ENCODE data around the gene ANO1. TPM values are rescaled to one million over a fixed set of nuclear protein-coding genes. Genes with fewer than 3 reads are reported as not detected.

The ANO1 gene
- total and polyA plus RNA-seq, 2 donors (not counting 1 experiment from before 2014, with no cell fraction given): not detected

DNA sequence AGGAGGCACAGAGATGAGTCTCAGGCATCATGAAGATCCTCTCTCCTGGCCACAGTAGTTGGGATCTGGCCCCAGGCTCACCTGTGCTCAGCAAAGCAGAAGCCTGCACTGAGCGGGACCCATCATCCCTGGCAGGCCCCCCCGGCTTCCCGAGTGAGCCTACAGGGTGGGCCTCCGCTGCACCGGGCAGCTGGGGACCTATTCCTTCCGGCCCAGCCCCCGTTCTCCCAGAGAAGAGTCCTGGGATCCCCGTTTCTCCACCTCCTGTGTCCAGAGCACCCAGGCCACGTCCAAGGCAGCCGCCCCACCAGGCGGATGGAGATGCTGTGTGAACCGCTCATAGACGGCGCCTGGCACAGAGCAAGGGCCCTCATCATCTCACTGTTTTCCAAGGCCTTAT lies 52.5 kb downstream of the ANO1 start:
- POLR2A ChIA-PET: no interaction called here
- H3K9me3 Mint-ChIP-seq (ENCODE audit: insufficient read depth): no peaks in the 10 kb centered on the region
- CTCF ChIA-PET: no interaction called here

DNA sequence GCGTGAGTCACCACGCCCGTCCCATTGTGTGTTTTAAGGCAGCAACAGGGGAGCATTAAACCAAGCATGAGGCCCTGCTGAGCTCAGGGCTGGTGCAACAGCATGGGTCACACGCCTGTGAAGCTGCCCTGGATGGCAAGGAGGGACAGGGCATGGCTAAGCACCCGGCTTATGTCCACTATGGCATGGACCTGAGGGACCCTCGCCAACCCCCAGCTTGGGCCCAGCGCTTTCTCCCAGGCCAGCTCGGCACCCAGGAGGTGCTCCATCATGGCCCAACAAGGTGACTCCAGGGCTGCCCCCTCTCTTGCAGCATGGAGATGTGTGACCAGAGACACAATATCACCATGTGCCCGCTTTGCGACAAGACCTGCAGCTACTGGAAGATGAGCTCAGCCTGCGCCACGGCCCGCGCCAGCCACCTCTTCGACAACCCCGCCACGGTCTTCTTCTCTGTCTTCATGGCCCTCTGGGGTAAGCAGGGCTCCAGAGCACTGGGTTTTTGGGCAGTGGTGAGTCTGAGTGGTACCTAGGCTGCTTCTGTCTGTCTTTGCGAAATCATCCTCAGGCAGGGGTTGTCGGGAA lies 53.6 kb downstream of the ANO1 start:
- no peaks in the 10 kb centered on the region for H4K20me1 ChIP-seq (ENCODE audit: control insufficient read depth, insufficient read depth, low read length, poor library complexity, severe bottlenecking)
- no peaks in the 10 kb centered on the region for H3K27me3 ChIP-seq (replicated peaks in 1 of 4; ENCODE audit: control extremely low read depth in 1 of 4, control insufficient read depth in 3 of 4, insufficient read depth in 4 of 4, low read length in 3 of 4)
- no peak overlapping the region for H3K4me3 ChIP-seq (ENCODE audit: control extremely low read depth in 1 of 5, extremely low read depth in 1 of 5, insufficient read depth in 1 of 5, low read depth in 2 of 5, low read length in 4 of 5)
- ATAC-seq (ENCODE audit: low read depth): no peak
- intact Hi-C loops (cut with micrococcal nuclease): no loop called here
- no peak overlapping the region for H3K4me2 ChIP-seq (replicated peaks; ENCODE audit: low read depth, low read length, poor library complexity, severe bottlenecking)
- H3K36me3 ChIP-seq (replicated peaks in 1 of 2; ENCODE audit: control extremely low read depth in 1 of 2, control insufficient read depth in 1 of 2, extremely low read depth in 1 of 2, insufficient read depth in 2 of 2, low read length in 1 of 2): no peaks in the 10 kb centered on the region
- H3K27ac ChIP-seq (ENCODE audit: low read length in 2 of 2): no peak overlapping the region
- H2AFZ ChIP-seq (ENCODE audit: insufficient read depth, low read depth, low read length, poor library complexity, severe bottlenecking): no peak overlapping the region
- no peak overlapping the region for H3K4me3 Mint-ChIP-seq
- no peak overlapping the region for H3K9ac ChIP-seq (ENCODE audit: low read length)
- no peaks in the 10 kb centered on the region for H3K9me3 ChIP-seq (ENCODE audit: control extremely low read depth in 1 of 3, control insufficient read depth in 2 of 3, insufficient read depth in 1 of 3, low read length in 2 of 3)
- POLR2A ChIA-PET: no interaction called here
- no peak overlapping the region for H3K27ac Mint-ChIP-seq
- no peaks in the 10 kb centered on the region for H3K4me1 Mint-ChIP-seq
- no peaks in the 10 kb centered on the region for H3K9me3 Mint-ChIP-seq (ENCODE audit: insufficient read depth)
- WGBS (ENCODE audit: insufficient coverage): 91% methylated on average over 19 of the region's 19 CpGs
- CTCF ChIA-PET: interaction anchor here (0.5 kb wide), 1 partner anchor 9 kb away, joined by 3 read pairs; no protein-coding TSS in a partner anchor
- no peak for TF ChIP-seq EZH2 (IDR thresholded peaks at IDR 0.05; ENCODE audit: borderline replicate concordance, insufficient read depth, low read depth, low read length, poor library complexity, severe bottlenecking)
- TF ChIP-seq, protein P1, sequence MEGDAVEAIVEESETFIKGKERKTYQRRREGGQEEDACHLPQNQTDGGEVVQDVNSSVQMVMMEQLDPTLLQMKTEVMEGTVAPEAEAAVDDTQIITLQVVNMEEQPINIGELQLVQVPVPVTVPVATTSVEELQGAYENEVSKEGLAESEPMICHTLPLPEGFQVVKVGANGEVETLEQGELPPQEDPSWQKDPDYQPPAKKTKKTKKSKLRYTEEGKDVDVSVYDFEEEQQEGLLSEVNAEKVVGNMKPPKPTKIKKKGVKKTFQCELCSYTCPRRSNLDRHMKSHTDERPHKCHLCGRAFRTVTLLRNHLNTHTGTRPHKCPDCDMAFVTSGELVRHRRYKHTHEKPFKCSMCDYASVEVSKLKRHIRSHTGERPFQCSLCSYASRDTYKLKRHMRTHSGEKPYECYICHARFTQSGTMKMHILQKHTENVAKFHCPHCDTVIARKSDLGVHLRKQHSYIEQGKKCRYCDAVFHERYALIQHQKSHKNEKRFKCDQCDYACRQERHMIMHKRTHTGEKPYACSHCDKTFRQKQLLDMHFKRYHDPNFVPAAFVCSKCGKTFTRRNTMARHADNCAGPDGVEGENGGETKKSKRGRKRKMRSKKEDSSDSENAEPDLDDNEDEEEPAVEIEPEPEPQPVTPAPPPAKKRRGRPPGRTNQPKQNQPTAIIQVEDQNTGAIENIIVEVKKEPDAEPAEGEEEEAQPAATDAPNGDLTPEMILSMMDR (IDR thresholded peaks at IDR 0.05): no peak
- H3K4me1 ChIP-seq (ENCODE audit: control insufficient read depth in 2 of 2, insufficient read depth in 2 of 2, low read length in 2 of 2): no peaks in the 10 kb centered on the region
- H3K27me3 Mint-ChIP-seq: no peaks in the 10 kb centered on the region
- DNase-seq: no peak
- H3K79me2 ChIP-seq (ENCODE audit: control insufficient read depth, insufficient read depth, low read length): no peaks in the 10 kb centered on the region

More for the DNA sequence above, 52.5 kb downstream of the ANO1 start:
- no peak overlapping the region for H3K27ac ChIP-seq (ENCODE audit: low read length in 2 of 2)
- H3K36me3 ChIP-seq (replicated peaks in 1 of 2; ENCODE audit: control extremely low read depth in 1 of 2, control insufficient read depth in 1 of 2, extremely low read depth in 1 of 2, insufficient read depth in 2 of 2, low read length in 1 of 2): no peaks in the 10 kb centered on the region
- no peaks in the 10 kb centered on the region for H3K4me1 Mint-ChIP-seq
- no peak overlapping the region for H3K27ac Mint-ChIP-seq
- TF ChIP-seq, protein P1 (IDR thresholded peaks at IDR 0.05): no peak
- TF ChIP-seq EZH2 (IDR thresholded peaks at IDR 0.05; ENCODE audit: borderline replicate concordance, insufficient read depth, low read depth, low read length, poor library complexity, severe bottlenecking): no peak
- 88% methylated on average over 11 of the region's 14 CpGs for WGBS (ENCODE audit: insufficient coverage)
- H3K4me3 Mint-ChIP-seq: no peak overlapping the region
- no peaks in the 10 kb centered on the region for H3K27me3 ChIP-seq (replicated peaks in 1 of 4; ENCODE audit: control extremely low read depth in 1 of 4, control insufficient read depth in 3 of 4, insufficient read depth in 4 of 4, low read length in 3 of 4)
- H3K4me2 ChIP-seq (replicated peaks; ENCODE audit: low read depth, low read length, poor library complexity, severe bottlenecking): no peak overlapping the region
- intact Hi-C loops (cut with micrococcal nuclease): no loop called here
- H2AFZ ChIP-seq (ENCODE audit: insufficient read depth, low read depth, low read length, poor library complexity, severe bottlenecking): no peak overlapping the region
- no peak overlapping the region for H3K9ac ChIP-seq (ENCODE audit: low read length)
- H3K4me3 ChIP-seq (ENCODE audit: control extremely low read depth in 1 of 5, extremely low read depth in 1 of 5, insufficient read depth in 1 of 5, low read depth in 2 of 5, low read length in 4 of 5): no peak overlapping the region
- no peaks in the 10 kb centered on the region for H4K20me1 ChIP-seq (ENCODE audit: control insufficient read depth, insufficient read depth, low read length, poor library complexity, severe bottlenecking)
- ATAC-seq (ENCODE audit: low read depth) (no peak), DNase-seq (no peak)
- no peaks in the 10 kb centered on the region for H3K4me1 ChIP-seq (ENCODE audit: control insufficient read depth in 2 of 2, insufficient read depth in 2 of 2, low read length in 2 of 2)
- H3K27me3 Mint-ChIP-seq: no peaks in the 10 kb centered on the region
- no peaks in the 10 kb centered on the region for H3K9me3 ChIP-seq (ENCODE audit: control extremely low read depth in 1 of 3, control insufficient read depth in 2 of 3, insufficient read depth in 1 of 3, low read length in 2 of 3)
- H3K79me2 ChIP-seq (ENCODE audit: control insufficient read depth, insufficient read depth, low read length): no peaks in the 10 kb centered on the region

Data from B cell (primary cell).